GM19351 (cell line): ENCODE results near the gene KIAA0825.

Experiments used
- ATAC-seq: cut with Tn5 transposase; IDR thresholded peaks from one replicate; pipeline ENCODE4 v1.9.1; 2021; ENCODE audit warnings: mild to moderate bottlenecking, moderate library complexity; ENCODE audit not compliant: unreplicated experiment

KIAA0825 gene

GRCh38 chr5:94517490-94518488 is 100.6 kb downstream of the KIAA0825 start:
- ATAC-seq: no peak

- ATAC-seq: no peak
These were observed 102.3 kb downstream of the KIAA0825 start for GRCh38 chr5:94516148-94516547.

DNA sequence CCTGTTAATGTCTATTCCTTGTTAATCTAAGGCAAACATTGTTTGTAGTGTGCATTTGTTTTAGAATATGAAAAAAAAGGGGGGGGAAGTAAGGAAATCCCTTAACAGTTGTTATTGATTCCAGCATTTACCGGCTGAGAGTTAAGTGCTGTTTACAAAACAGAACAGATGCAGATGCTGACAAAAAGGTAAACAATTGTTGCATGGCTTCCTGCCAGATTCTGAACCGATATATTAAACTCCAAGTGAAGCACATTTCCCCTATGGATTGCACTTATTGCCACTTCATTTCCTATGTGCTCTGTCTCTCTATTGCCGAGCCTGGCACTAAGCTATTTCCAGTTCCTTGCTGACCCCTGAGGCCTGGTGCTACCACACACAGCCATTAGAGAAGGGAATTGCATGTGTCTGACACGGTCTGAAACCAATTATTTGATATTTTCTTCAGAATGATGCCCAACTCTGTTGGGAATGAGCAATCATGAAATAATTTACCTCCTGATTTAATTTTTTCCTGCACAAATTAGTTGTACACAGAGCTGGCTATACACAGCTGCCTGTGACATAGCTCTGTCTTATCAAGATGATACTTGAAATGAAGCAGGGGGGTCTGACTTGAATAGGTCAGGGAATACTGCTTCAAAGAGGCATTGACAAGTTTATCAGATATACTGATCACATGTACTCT is 109.8 kb downstream of the KIAA0825 start:
- ATAC-seq: no peak

DNA sequence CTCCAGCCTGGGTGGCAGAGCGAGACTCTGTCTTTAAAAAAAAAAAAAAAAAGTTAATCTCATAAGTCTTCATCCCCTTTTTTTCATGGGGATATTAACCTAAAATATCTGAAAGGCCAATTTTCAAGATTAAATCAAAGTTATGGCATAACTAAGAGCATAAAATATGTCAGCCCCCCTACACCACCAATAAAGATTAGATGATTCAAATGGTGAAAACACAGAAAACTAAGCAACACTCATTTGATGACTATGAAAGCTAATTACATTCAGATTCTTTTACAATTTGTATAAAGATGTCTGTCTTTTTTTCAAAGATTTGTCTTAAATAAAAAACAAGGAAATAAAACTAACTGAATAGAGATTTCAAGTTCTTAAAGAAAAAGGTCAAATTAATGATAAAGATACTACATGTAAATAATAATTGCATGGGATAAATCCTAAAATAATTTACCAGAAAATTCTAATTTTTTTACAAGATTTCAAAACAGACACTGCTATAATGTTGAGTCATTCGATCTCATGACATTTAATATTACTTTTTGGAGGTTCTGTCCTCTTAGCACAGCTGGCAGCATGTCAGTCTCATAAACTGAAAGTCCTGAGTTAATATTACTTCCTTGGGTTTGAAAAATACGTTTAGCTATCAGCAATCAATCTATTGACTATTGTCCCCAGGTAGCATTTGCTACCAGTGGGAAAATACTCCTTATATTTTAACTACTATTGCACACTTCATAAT is 112.9 kb downstream of the KIAA0825 start:
- no peak for ATAC-seq

DNA sequence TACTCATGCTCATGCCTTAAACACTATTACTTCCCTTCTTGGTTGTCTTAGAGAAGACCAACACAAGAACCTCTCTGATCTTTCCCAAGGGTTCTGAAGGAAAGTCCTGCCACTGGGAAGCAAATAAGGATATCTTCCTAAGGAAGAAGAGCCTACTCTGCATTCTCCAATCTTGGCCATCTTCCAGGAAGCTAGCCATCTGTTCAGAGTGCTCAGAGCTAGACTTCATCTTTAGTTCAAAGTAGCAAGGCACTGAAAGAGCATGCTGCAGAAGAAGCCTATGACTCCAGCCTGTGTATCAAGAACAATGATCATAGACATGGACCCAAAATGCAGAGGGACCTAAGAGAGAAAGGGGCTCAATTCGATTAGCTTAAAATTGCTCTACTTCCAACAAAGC is 114.7 kb downstream of the KIAA0825 start:
- no peak for ATAC-seq

DNA sequence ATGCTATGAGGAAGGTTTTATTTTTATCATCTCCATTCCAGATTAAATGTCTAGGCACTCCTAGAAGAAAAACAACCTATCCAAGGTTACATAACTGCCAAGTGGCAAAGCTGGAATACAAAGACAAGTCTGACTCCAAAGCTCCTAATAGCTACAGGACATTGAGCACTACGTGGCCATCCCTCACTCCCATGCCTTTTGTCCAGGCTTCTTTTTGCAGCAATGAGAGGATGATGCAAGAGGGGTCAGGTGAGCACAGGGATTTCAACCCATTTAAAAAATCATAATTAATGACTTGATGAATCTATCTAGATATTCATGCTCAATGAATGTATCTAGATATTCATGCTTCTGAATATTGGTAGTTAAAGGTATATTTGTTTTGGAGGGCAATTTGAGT is 117.0 kb downstream of the KIAA0825 start:
- no peak for ATAC-seq

DNA sequence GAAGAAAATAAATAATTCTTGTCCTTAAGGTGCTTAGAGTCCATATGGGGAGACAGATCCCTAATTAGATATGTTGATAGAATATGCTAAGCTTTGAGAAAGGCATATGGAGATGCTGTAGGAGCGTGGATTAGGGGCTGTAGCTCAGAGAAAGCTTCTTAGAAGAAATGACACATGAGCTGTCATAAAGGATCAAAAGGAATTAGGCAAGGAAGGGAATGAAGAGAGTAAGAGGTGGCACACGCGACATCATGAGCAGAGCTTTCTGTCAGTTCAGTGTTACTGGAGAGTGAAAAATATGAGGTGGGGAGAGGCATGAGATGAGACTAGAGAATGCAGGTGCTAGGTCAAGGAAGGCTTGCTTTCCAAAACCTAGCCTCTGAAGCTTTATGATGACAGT is 118.6 kb downstream of the KIAA0825 start:
- ATAC-seq: no peak

GRCh38 chr5:94498199-94498598 is 120.2 kb downstream of the KIAA0825 start:
- ATAC-seq: no peak

- ATAC-seq: no peak
These were observed 133.3 kb downstream of the KIAA0825 start for GRCh38 chr5:94485067-94485466.

- ATAC-seq: no peak
These were observed 137.3 kb downstream of the KIAA0825 start for GRCh38 chr5:94481059-94481458.

GRCh38 chr5:94480486-94480885 is 137.9 kb downstream of the KIAA0825 start:
- no peak for ATAC-seq

- ATAC-seq: no peak
These were observed 144.5 kb downstream of the KIAA0825 start for GRCh38 chr5:94473936-94474335.

GRCh38 chr5:94471521-94471920 is 146.9 kb downstream of the KIAA0825 start:
- no peak for ATAC-seq

DNA sequence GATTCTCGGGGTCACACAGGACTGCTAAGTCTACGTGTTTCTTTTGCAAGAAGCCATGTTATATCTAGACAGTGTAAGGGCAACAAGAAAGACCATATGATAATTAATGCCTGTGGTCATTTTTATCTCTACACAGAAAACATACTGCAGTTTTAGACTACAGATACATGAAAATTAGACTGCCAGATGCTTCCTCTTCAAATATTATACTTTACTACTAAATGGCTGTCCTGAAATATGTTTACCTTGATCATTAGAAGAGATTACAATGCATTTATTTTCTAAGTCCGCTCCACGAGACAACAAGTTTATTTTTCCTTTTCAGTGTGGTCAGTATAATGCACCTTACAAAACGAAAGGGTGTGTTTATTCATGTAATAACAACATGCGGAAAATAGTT is 147.6 kb downstream of the KIAA0825 start:
- ATAC-seq: no peak

- no peak for ATAC-seq
These were observed 148.5 kb downstream of the KIAA0825 start for GRCh38 chr5:94469894-94470329.

- ATAC-seq: no peak
These were observed 150.2 kb downstream of the KIAA0825 start for GRCh38 chr5:94467954-94468930.

DNA sequence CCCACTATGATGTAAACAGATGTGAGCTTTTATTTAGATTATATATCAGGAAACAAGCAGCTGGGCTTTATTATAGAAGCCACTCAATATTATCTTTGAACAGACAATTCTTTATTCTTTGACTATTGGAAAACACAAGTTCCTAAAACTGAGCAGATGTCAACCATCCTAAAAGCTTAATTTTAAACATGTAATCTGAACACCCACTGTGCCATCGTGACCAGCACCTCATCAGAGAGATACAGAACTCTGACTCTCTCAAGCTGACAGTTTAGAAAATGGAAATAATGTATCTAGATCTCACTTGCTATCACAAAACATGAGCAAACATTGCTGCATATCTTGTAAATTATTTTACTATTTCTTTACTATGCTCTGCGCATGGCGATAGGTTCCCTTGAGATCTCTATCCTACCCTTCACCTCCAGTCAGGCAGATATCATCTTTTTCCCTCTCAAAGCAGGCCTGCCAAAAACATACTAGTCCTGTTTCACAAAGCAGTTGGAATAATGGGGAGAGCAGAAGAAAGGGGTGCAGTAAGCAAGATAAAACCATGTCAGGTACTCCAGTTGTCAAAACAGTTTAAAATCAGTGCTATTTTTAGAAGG is 151.0 kb downstream of the KIAA0825 start:
- no peak for ATAC-seq

- ATAC-seq: no peak
These were observed 154.7 kb downstream of the KIAA0825 start for GRCh38 chr5:94463739-94464138.

DNA sequence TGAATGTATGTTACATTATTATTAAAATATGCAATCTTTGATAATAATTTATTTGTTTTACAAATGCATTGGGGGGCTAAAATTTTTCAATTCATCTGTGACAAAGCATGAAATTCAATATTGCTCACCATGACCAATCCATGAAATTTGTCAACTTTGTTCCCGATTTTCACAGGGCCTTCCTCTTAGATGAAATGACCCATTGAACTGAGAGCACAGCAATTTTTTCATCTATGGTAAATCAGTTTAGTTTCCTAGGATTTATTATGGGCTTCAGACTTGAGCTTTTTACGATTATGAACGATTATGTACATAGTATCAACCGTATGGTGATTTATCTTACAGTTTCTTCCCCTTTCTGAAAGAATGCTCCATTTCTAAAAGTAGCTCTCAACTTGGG is 157.3 kb downstream of the KIAA0825 start:
- no peak for ATAC-seq

GRCh38 chr5:94459915-94460314 is 158.5 kb downstream of the KIAA0825 start:
- ATAC-seq: no peak
